Inferior parietal cortex (tissue), 1 donor: ENCODE measurements around the gene P3H4.

ENCODE experiments used
- DNase-seq: peaks from one replicate; pipeline ENCODE4 v3.0.0-alpha.2; 2016; ENCODE audit errors: extremely low spot score

P3H4 gene

GRCh38 chr17:41769985-41770384 lies 41.8 kb downstream of the P3H4 start:
- DNase-seq: no peak

DNA sequence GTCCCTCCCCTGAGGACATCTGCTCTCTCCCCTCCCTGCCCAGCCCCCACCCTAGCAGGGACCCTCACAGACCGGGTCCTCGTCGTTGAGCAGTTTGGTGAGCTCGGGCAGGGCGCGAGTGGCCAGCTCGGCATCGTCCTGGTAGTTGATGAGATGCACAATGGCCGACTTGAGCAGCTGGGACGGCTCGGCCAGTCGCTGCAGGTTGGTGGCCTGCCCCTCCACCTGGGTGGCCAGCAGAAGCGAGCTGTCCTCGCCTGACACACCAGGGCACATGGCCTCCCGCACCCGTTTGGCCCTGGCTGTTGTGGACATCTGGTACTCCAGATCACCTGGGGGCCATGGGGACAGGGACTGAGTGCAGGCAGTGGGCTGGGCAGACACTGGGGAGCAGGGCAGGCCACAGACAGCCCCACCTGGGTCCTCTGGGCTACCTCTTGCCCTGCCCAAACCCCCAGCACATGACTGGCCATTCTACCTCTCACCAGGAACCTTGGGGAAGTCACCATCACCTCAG lies 42.3 kb downstream of the P3H4 start:
- no peak for DNase-seq

GRCh38 chr17:41768682-41769288 lies 43.0 kb downstream of the P3H4 start:
- DNase-seq: no peak

GRCh38 chr17:41767324-41768042 lies 44.3 kb downstream of the P3H4 start:
- no peak for DNase-seq

DNA sequence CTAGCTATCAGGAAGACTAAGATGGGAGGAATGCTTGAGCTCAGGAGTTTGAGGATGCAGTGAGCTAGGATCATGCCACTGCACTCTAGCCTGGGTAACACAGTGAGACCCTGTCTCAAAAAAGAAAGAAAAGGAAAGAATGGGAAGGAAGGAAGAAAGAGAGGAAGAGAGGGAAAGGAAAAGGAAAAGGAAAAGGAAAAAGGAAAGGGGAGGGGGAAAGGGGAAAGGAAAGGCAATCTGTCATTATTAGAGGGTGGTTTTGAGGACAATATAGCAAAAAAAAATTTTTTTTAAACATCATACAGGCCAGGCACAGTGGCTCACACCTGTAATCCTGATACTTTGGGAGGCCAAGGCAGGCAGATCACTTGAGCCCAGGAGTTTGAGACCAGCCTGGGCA lies 45.6 kb downstream of the P3H4 start:
- DNase-seq: no peak

DNA sequence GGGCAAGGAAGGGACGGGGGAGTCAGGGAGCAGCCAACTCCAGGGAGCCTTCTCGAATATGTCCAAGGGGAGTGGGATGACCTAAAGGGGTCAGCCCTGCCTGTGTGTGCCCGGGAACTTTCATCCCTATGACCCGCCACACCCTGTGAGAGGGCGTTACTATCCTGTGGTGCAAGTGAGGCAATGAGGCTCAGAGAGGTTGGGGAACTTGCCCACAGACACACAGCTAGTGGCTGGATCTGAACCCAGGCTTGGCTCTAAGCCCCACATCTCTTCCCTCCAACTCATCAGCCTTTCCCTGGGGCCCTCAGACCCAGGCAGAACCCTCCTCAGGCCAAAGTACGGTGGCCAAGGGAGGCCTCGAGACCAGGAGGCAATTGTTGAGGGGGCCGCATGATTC lies 48.4 kb downstream of the P3H4 start:
- no peak for DNase-seq

GRCh38 chr17:41762841-41763240 lies 48.9 kb downstream of the P3H4 start:
- no peak for DNase-seq

DNA sequence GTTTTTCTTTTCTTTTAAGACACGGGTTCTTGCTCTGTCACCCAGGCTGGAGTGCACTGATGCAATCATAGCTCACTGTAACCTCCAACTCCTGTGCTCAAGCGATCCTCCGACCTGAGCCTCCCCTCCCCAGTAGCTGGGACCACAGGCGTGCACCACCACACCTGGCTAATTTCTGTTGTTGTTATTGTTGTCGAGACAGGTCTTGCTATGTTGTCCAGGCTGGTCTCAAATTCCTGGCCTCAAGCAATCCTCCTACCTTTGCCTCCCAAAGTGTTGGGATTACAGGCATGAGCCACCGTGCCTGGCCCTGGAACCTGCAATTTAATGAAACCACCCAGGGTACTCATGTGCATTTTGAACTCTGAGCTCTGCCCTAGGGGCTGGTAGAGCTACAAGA lies 49.4 kb downstream of the P3H4 start:
- no peak for DNase-seq

DNA sequence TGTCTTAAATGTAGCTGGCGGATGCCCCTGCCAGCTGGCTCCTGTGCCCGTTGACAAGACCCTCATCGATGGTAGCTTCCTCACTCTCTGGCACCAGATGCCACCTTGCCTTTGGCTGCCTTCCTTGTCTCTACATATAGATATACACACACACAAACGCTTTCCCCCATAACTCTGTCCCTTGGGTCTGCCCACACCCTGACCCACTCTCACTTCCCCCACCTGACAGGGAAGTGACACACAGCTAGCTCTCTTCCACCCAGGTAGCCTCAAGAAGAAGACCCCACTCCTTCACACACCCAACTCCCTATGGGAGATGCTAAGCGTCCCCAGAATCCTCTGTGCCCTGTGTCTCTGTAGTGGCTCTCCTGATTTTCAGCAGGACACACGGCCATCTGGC lies 50.9 kb downstream of the P3H4 start:
- no peak for DNase-seq

- no peak for DNase-seq
Observed at GRCh38 chr17:41758601-41759000, 53.1 kb downstream of the P3H4 start.

DNA sequence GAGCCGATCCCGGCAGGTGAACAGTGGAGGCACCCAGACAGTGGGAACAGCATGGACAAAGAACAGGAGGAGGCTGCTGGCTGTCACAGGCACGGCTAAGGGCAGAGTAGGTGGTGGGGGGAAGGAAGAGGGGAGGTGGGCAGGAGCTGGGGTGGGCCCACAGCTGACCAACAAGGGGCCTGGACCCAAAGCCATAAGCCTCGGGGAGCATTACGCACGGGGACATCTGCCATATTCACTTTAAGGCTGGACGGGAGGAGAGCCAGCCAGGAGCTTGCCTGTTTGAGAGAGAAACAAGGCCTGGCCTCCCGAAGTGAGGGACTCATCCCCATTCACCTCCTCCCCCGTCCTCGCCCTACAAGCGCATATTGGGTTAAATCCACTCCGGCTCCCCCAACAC lies 57.7 kb downstream of the P3H4 start:
- no peak for DNase-seq
